Adipocyte (in vitro differentiated cells): ENCODE measurements around the gene GPAT3.
"Not testable (repeated sequence)": the region's sequence is repeated elsewhere in the genome, so short reads cannot be mapped to it uniquely, and the experiment has no call there.

ENCODE experiments used
- DNase-seq: peaks from one replicate; pipeline ENCODE4 v3.0.0-alpha.2; 2015; ENCODE audit warnings: low read depth
- H3K27me3 ChIP-seq: replicated peaks from 2 replicates; pipeline ENCODE4 v1.7.0; 2013; ENCODE audit warnings: mild to moderate bottlenecking, low read length, moderate library complexity; ENCODE audit not compliant: control insufficient read depth, insufficient read depth
- H3K36me3 ChIP-seq: 2 replicates; pipeline ENCODE4 v1.7.0; 2013; ENCODE audit warnings: low read length, mild to moderate bottlenecking, moderate library complexity; ENCODE audit not compliant: control insufficient read depth, insufficient read depth, severe bottlenecking
- H3K4me1 ChIP-seq: 2 replicates; pipeline ENCODE4 v1.7.0; 2013; ENCODE audit warnings: mild to moderate bottlenecking, low read length, moderate library complexity; ENCODE audit not compliant: control insufficient read depth, insufficient read depth
- H3K4me3 ChIP-seq: 2 replicates; pipeline ENCODE4 v1.7.0; 2013; ENCODE audit warnings: mild to moderate bottlenecking, low read length, moderate library complexity
- H3K9ac ChIP-seq: 2 replicates; pipeline ENCODE4 v1.7.0; 2013; ENCODE audit warnings: mild to moderate bottlenecking, low read length, moderate library complexity
- H3K9me3 ChIP-seq: 2 replicates; pipeline ENCODE4 v1.7.0; 2013; ENCODE audit warnings: mild to moderate bottlenecking, low read length, moderate library complexity; ENCODE audit not compliant: control insufficient read depth

GPAT3 gene

GRCh38 chr4:83576237-83576636 lies 40.3 kb downstream of the GPAT3 start:
- H3K9me3 ChIP-seq, H3K27me3 ChIP-seq, H3K4me3 ChIP-seq, DNase-seq, H3K36me3 ChIP-seq, H3K4me1 ChIP-seq, H3K9ac ChIP-seq: not testable (repeated sequence)

GRCh38 chr4:83581411-83582288 lies 45.7 kb downstream of the GPAT3 start:
- DNase-seq, result no peak
- Histone ChIP-seq H3K9ac (no peak overlapping the region), H3K9me3 (no peaks in the 10 kb centered on the region), H3K27me3 (no peaks in the 10 kb centered on the region), H3K4me3 (no peak overlapping the region), H3K4me1 (peaks cover 8% of the 10 kb centered on the region), H3K36me3 (no peaks in the 10 kb centered on the region)

GRCh38 chr4:83582289-83582785 lies 46.4 kb downstream of the GPAT3 start:
- Histone ChIP-seq H3K9me3 (no peaks in the 10 kb centered on the region), H3K4me3 (no peak overlapping the region), H3K4me1 (peaks cover 8% of the 10 kb centered on the region), H3K36me3 (no peaks in the 10 kb centered on the region), H3K9ac (no peak overlapping the region), H3K27me3 (no peaks in the 10 kb centered on the region)
- peak; percentile 77 for DNase-seq

- Histone ChIP-seq H3K4me3 (no peak overlapping the region), H3K36me3 (no peaks in the 10 kb centered on the region), H3K9ac (no peak overlapping the region), H3K27me3 (no peaks in the 10 kb centered on the region), H3K4me1 (peaks cover 8% of the 10 kb centered on the region), H3K9me3 (no peaks in the 10 kb centered on the region)
- DNase-seq, result no peak
Measured at GRCh38 chr4:83585982-83586508, 50.1 kb downstream of the GPAT3 start.

- Histone ChIP-seq H3K27me3 (no peaks in the 10 kb centered on the region), H3K9ac (no peak overlapping the region), H3K36me3 (no peaks in the 10 kb centered on the region), H3K9me3 (no peaks in the 10 kb centered on the region), H3K4me1 (peaks cover 5% of the 10 kb centered on the region), H3K4me3 (no peak overlapping the region)
- DNase-seq, result no peak
Measured at GRCh38 chr4:83589279-83589678, 53.4 kb downstream of the GPAT3 start.

- H3K36me3 ChIP-seq, result no peaks in the 10 kb centered on the region
- H3K27me3 ChIP-seq, result no peaks in the 10 kb centered on the region
- peak; percentile 36 for DNase-seq
- no peak overlapping the region for H3K4me3 ChIP-seq
- peaks cover 5% of the 10 kb centered on the region for H3K4me1 ChIP-seq
- no peak overlapping the region for H3K9ac ChIP-seq
- no peaks in the 10 kb centered on the region for H3K9me3 ChIP-seq
Measured at GRCh38 chr4:83591056-83591455, 55.1 kb downstream of the GPAT3 start.

GRCh38 chr4:83591730-83592129 lies 55.8 kb downstream of the GPAT3 start:
- Histone ChIP-seq H3K9me3 (no peaks in the 10 kb centered on the region), H3K36me3 (no peaks in the 10 kb centered on the region), H3K27me3 (no peaks in the 10 kb centered on the region), H3K4me1 (peaks cover 5% of the 10 kb centered on the region), H3K4me3 (no peak overlapping the region), H3K9ac (no peak overlapping the region)
- no peak for DNase-seq

- DNase-seq, result no peak
- Histone ChIP-seq H3K4me1 (peaks cover 11% of the 10 kb centered on the region), H3K9me3 (no peaks in the 10 kb centered on the region), H3K27me3 (no peaks in the 10 kb centered on the region), H3K9ac (no peak overlapping the region), H3K4me3 (no peak overlapping the region), H3K36me3 (no peaks in the 10 kb centered on the region)
Measured at GRCh38 chr4:83599183-83599582, 63.3 kb downstream of the GPAT3 start.

- no peaks in the 10 kb centered on the region for H3K27me3 ChIP-seq
- H3K4me3 ChIP-seq, result no peak overlapping the region
Measured at GRCh38 chr4:83603129-83603528, 67.2 kb downstream of the GPAT3 start.

GRCh38 chr4:83604321-83604720 lies 68.4 kb downstream of the GPAT3 start:
- Histone ChIP-seq H3K36me3 (no peaks in the 10 kb centered on the region), H3K4me3 (no peak overlapping the region), H3K9me3 (no peaks in the 10 kb centered on the region), H3K9ac (no peak overlapping the region), H3K27me3 (no peaks in the 10 kb centered on the region), H3K4me1 (peaks cover 11% of the 10 kb centered on the region)
- DNase-seq, result no peak

More at GRCh38 chr4:83603129-83603528, 67.2 kb downstream of the GPAT3 start:
- Histone ChIP-seq H3K9me3 (no peaks in the 10 kb centered on the region), H3K4me1 (peaks cover 11% of the 10 kb centered on the region), H3K36me3 (no peaks in the 10 kb centered on the region), H3K9ac (no peak overlapping the region)
- peak; percentile 27 for DNase-seq

- Histone ChIP-seq H3K9me3 (peaks cover 2% of the 10 kb centered on the region), H3K4me3 (no peak overlapping the region), H3K9ac (no peak overlapping the region), H3K36me3 (no peaks in the 10 kb centered on the region), H3K27me3 (no peaks in the 10 kb centered on the region), H3K4me1 (peaks cover 11% of the 10 kb centered on the region)
- DNase-seq, result no peak
Measured at GRCh38 chr4:83605210-83605609, 69.3 kb downstream of the GPAT3 start.
